HG03039 (cell line): ENCODE data around the gene GTPBP4.
"Not testable (repeated sequence)": the region's sequence is repeated elsewhere in the genome, so short reads cannot be mapped to it uniquely, and the experiment has no call there.

Experiments
- ATAC-seq: cut with Tn5 transposase; IDR thresholded peaks from one replicate; pipeline ENCODE4 v1.9.1; 2021; ENCODE audit warnings: mild to moderate bottlenecking, moderate library complexity; ENCODE audit not compliant: unreplicated experiment

The GTPBP4 gene

GRCh38 chr10:988667-989545 is 672 bp downstream of the GTPBP4 start:
- no peak for ATAC-seq

- no peak for ATAC-seq
Measured at GRCh38 chr10:990808-991207, 2.6 kb downstream of the GTPBP4 start.

- no peak for ATAC-seq
Measured at GRCh38 chr10:992467-992866, 4.2 kb downstream of the GTPBP4 start.

- ATAC-seq: no peak
Measured at GRCh38 chr10:992871-993270, 4.6 kb downstream of the GTPBP4 start.

- ATAC-seq: no peak
Measured at GRCh38 chr10:994836-995558, 6.8 kb downstream of the GTPBP4 start.

- no peak for ATAC-seq
Measured at GRCh38 chr10:995559-995926, 7.3 kb downstream of the GTPBP4 start.

- ATAC-seq: no peak
Measured at GRCh38 chr10:996031-996430, 7.8 kb downstream of the GTPBP4 start.

GRCh38 chr10:997266-998022 is 9.2 kb downstream of the GTPBP4 start:
- ATAC-seq: no peak

- no peak for ATAC-seq
Measured at GRCh38 chr10:1002425-1003006, 14.3 kb downstream of the GTPBP4 start.

GRCh38 chr10:1003884-1004670 is 15.8 kb downstream of the GTPBP4 start:
- ATAC-seq: no peak

GRCh38 chr10:1006573-1006972 is 18.3 kb downstream of the GTPBP4 start:
- no peak for ATAC-seq

- no peak for ATAC-seq
Measured at GRCh38 chr10:1007583-1007982, 19.3 kb downstream of the GTPBP4 start.

GRCh38 chr10:1009071-1009494 is 20.8 kb downstream of the GTPBP4 start:
- ATAC-seq: no peak

- not testable (repeated sequence) for ATAC-seq
Measured at GRCh38 chr10:1009947-1010346, 21.7 kb downstream of the GTPBP4 start.

GRCh38 chr10:1010703-1011102 is 22.5 kb downstream of the GTPBP4 start:
- no peak for ATAC-seq

- no peak for ATAC-seq
Measured at GRCh38 chr10:1011696-1012095, 23.5 kb downstream of the GTPBP4 start.

GRCh38 chr10:1015688-1016087 is 27.5 kb downstream of the GTPBP4 start:
- ATAC-seq: no peak

GRCh38 chr10:1019362-1019761 is 31.1 kb downstream of the GTPBP4 start:
- ATAC-seq: no peak

- ATAC-seq: no peak
Measured at GRCh38 chr10:1020460-1020859, 32.2 kb downstream of the GTPBP4 start.

- ATAC-seq: no peak
Measured at GRCh38 chr10:1020958-1021357, 32.7 kb downstream of the GTPBP4 start.
